Suprapubic skin (tissue), 4 donors: ENCODE data around the gene SRPRB. TPM values are rescaled to one million over a fixed set of nuclear protein-coding genes. Genes with fewer than 3 reads are reported as not detected.

Source experiments
- DNase-seq, 2 donors: peaks; one replicate each; pipeline ENCODE4 v3.0.0-alpha.2; 2019; ENCODE audit warnings: low spot score in 2 of 2
- H3K27ac ChIP-seq: fragments of 200-600 bp; sonication (generic); one replicate; pipeline ENCODE4 v1.5.1; 2019
- H3K27me3 ChIP-seq: fragments of 200-600 bp; sonication (generic); one replicate; pipeline ENCODE4 v1.5.1; 2019
- H3K36me3 ChIP-seq: fragments of 200-600 bp; sonication (generic); one replicate; pipeline ENCODE4 v1.5.1; 2019
- H3K4me1 ChIP-seq: fragments of 200-600 bp; sonication (generic); one replicate; pipeline ENCODE4 v1.5.1; 2019
- H3K4me3 ChIP-seq: fragments of 200-600 bp; sonication (generic); one replicate; pipeline ENCODE4 v1.5.1; 2019; ENCODE audit warnings: mild to moderate bottlenecking
- H3K9me3 ChIP-seq: fragments of 200-600 bp; sonication (generic); one replicate; pipeline ENCODE4 v1.5.1; 2019
- EP300 ChIP-seq: sonication (generic); formaldehyde crosslinking; IDR thresholded peaks from one replicate; pipeline ENCODE4 v1.6.1; 2017; ENCODE audit warnings: antibody characterized with exemption
- POLR2A ChIP-seq, 2 donors: fragments of 450-650 bp; IDR thresholded peaks; one replicate each; pipeline ENCODE4 v1.6.1; 2017; ENCODE audit warnings: antibody characterized with exemption in 2 of 2, mild to moderate bottlenecking in 2 of 2, moderate library complexity in 2 of 2
- POLR2AphosphoS5 ChIP-seq, 3 donors: sonication (generic); formaldehyde crosslinking; IDR thresholded peaks; one replicate each; pipeline ENCODE4 v1.6.1; 2017; ENCODE audit warnings: antibody characterized with exemption in 3 of 3
- WGBS: methylation state at CpG from one replicate; pipeline ENCODE4 v1.1.5; 2018; 5-methylcytosine and 5-hydroxymethylcytosine counted together
- total RNA-seq, 4 donors: library from RNA; depleted of rRNA; stranded (reverse); fragments of >200 nt; gene quantifications; one replicate each; pipeline ENCODE4 v1.1.0, GENCODE V29; 2016
- TF ChIP-seq, protein P1 (sequence below), 2 donors: fragments of 200-600 bp in 1 of 2; fragments of 450-650 bp in 1 of 2; sonication (generic) in 1 of 2; IDR thresholded peaks; one replicate each; pipeline ENCODE4 v1.5.1; 2016 to 2019; ENCODE audit warnings: antibody characterized with exemption in 2 of 2, mild to moderate bottlenecking in 1 of 2, moderate library complexity in 1 of 2

Gene SRPRB
- total RNA-seq, 4 donors from 2014 or later, result 21.1 to 36.5 (median 23.8) TPM

- DNase-seq, result no peak
- H3K4me1 ChIP-seq, result no peaks in the 10 kb centered on the region
- no peak overlapping the region for H3K27ac ChIP-seq
- H3K9me3 ChIP-seq, result no peaks in the 10 kb centered on the region
- no peak overlapping the region for H3K4me3 ChIP-seq
- H3K27me3 ChIP-seq, result no peaks in the 10 kb centered on the region
- H3K36me3 ChIP-seq, result no peaks in the 10 kb centered on the region
- TF ChIP-seq, protein P1, sequence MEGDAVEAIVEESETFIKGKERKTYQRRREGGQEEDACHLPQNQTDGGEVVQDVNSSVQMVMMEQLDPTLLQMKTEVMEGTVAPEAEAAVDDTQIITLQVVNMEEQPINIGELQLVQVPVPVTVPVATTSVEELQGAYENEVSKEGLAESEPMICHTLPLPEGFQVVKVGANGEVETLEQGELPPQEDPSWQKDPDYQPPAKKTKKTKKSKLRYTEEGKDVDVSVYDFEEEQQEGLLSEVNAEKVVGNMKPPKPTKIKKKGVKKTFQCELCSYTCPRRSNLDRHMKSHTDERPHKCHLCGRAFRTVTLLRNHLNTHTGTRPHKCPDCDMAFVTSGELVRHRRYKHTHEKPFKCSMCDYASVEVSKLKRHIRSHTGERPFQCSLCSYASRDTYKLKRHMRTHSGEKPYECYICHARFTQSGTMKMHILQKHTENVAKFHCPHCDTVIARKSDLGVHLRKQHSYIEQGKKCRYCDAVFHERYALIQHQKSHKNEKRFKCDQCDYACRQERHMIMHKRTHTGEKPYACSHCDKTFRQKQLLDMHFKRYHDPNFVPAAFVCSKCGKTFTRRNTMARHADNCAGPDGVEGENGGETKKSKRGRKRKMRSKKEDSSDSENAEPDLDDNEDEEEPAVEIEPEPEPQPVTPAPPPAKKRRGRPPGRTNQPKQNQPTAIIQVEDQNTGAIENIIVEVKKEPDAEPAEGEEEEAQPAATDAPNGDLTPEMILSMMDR (IDR thresholded peaks at IDR 0.05), result no peak
- TF ChIP-seq POLR2AphosphoS5 (IDR thresholded peaks at IDR 0.05), result no peak
- no peak for TF ChIP-seq EP300
- TF ChIP-seq POLR2A (IDR thresholded peaks at IDR 0.05), result no peak
Observed at GRCh38 chr3:133781570-133781969, 24.0 kb upstream of the SRPRB start.

- no peak for DNase-seq
- no peak overlapping the region for H3K4me3 ChIP-seq
- H3K36me3 ChIP-seq, result no peaks in the 10 kb centered on the region
- no peaks in the 10 kb centered on the region for H3K4me1 ChIP-seq
- WGBS, result 92% methylated on average over 2 of the region's 2 CpGs
- H3K9me3 ChIP-seq, result no peaks in the 10 kb centered on the region
- no peak overlapping the region for H3K27ac ChIP-seq
- no peak for TF ChIP-seq POLR2A (IDR thresholded peaks at IDR 0.05)
- TF ChIP-seq POLR2AphosphoS5 (IDR thresholded peaks at IDR 0.05), result no peak
- TF ChIP-seq EP300, result no peak
- TF ChIP-seq, protein P1 (IDR thresholded peaks at IDR 0.05), result no peak
- H3K27me3 ChIP-seq, result no peaks in the 10 kb centered on the region
Observed at GRCh38 chr3:133782454-133782853, 23.2 kb upstream of the SRPRB start.

GRCh38 chr3:133783762-133784161 lies 21.9 kb upstream of the SRPRB start:
- WGBS, result 63% methylated on average over 17 of the region's 32 CpGs
- DNase-seq, result no peak
- no peak overlapping the region for H3K4me3 ChIP-seq
- H3K9me3 ChIP-seq, result no peaks in the 10 kb centered on the region
- H3K36me3 ChIP-seq, result no peaks in the 10 kb centered on the region
- TF ChIP-seq POLR2A (IDR thresholded peaks at IDR 0.05) (no peak), EP300 (no peak), POLR2AphosphoS5 (IDR thresholded peaks at IDR 0.05) (no peak)
- TF ChIP-seq, protein P1 (IDR thresholded peaks at IDR 0.05), result no peak
- H3K27me3 ChIP-seq, result no peaks in the 10 kb centered on the region
- no peaks in the 10 kb centered on the region for H3K4me1 ChIP-seq
- no peak overlapping the region for H3K27ac ChIP-seq

- Histone ChIP-seq H3K4me1 (no peaks in the 10 kb centered on the region), H3K9me3 (no peaks in the 10 kb centered on the region), H3K4me3 (no peak overlapping the region), H3K36me3 (no peaks in the 10 kb centered on the region), H3K27me3 (no peaks in the 10 kb centered on the region), H3K27ac (no peak overlapping the region)
- no peak for DNase-seq
- TF ChIP-seq POLR2A (IDR thresholded peaks at IDR 0.05) (no peak), POLR2AphosphoS5 (IDR thresholded peaks at IDR 0.05) (no peak), EP300 (no peak)
- TF ChIP-seq, protein P1 (IDR thresholded peaks at IDR 0.05), result no peak
- WGBS, result 92% methylated on average over 2 of the region's 2 CpGs
Observed at GRCh38 chr3:133788024-133788423, 17.6 kb upstream of the SRPRB start.

DNA sequence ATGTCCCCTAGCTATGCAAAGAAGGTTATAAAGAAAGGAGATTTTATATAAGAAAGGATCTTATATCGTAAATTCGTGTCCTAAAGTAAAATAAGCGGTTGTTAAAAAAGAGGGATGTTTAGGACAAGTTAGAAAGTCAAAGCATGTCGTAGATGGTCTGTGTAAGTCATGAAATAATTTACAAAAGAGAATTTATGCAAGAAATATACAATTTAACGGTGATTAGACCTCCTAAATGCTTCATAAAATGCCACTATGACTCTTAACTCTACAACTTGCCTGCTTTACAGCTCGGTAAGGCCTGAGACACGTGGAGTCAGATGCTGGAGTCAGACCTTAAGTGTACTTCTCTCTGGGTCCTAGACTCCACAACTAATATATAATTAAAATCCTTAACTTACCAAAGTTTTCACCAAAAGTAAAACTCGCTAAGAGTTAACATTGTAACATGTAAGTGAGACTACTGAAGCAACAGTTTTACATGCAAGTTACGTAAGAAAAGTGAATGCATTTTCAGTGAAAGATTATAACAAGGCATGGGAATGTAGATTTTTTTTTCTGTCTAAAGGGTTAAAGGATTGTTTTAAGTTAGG lies 13.3 kb upstream of the SRPRB start:
- Histone ChIP-seq H3K27ac (no peak overlapping the region), H3K27me3 (no peaks in the 10 kb centered on the region), H3K4me1 (no peaks in the 10 kb centered on the region), H3K9me3 (no peaks in the 10 kb centered on the region), H3K4me3 (no peak overlapping the region), H3K36me3 (no peaks in the 10 kb centered on the region)
- TF ChIP-seq EP300 (no peak), POLR2AphosphoS5 (IDR thresholded peaks at IDR 0.05) (no peak)
- TF ChIP-seq, protein P1 (IDR thresholded peaks at IDR 0.05), result no peak
- WGBS, result 65% methylated on average over 9 of the region's 9 CpGs
- DNase-seq, result no peak
